ENCODE results near the gene ANKRD66. TPM values are rescaled to one million over a fixed set of nuclear protein-coding genes. Genes with fewer than 3 reads are reported as not detected.
A peak's percentile ranks its signal among the peaks of the same experiment; 100 is the strongest.
"Not testable (repeated sequence)": the region's sequence is repeated elsewhere in the genome, so short reads cannot be mapped to it uniquely, and the experiment has no call there.

The ANKRD66 gene
- under 1 TPM in 1 of 4 donors, not detected in 3; 0.11 TPM for polyA plus RNA-seq (ENCODE audit: insufficient read length in 4 of 4)

DNA sequence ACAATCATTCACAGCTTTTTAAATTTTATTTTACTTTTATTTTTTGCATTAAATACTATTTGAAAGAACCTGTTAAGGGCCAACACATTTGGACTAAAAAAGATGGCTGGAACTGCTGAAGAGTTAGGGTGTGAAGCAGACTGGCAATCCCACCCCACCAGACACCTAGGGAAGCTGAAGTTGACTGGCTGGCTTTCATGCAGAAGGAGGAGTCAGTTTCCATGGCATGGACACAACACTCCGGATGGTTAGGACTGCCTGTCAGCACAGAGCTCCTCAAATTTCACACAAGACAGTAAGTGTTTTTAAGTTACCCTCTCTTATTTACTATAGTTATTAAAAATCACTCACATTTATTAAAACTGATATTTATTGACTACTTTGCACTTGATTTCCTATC, at the start of gene ANKRD66:
Gene ANKRD66 (plus strand): TSS at position 238 of the 400 bp plus-strand sequence. CDS start 5,016 bp downstream, outside the sequence.
- no peak for DNase-seq (ENCODE audit: low read depth in 4 of 4, low spot score in 3 of 4)

DNA sequence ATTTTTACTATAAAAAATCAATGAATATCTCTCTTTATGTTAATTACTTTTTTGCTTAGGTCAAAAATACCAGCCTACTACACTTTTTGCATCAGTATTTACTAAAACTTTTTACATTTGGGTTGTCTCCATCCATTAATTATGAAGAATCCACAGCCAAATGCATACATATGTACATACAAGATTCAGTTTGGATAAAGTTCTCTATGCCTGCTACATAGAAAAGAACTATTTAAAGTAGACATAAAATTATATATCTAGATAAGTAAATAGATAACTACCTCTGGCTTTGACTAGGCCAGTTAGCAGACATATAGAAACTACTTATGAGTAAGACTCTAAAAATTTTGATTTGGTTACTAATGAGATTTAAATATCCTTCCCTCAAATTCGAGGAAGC, 46.8 kb upstream of the ANKRD66 start:
- DNase-seq (ENCODE audit: low read depth in 4 of 4, low spot score in 3 of 4): no peak

DNA sequence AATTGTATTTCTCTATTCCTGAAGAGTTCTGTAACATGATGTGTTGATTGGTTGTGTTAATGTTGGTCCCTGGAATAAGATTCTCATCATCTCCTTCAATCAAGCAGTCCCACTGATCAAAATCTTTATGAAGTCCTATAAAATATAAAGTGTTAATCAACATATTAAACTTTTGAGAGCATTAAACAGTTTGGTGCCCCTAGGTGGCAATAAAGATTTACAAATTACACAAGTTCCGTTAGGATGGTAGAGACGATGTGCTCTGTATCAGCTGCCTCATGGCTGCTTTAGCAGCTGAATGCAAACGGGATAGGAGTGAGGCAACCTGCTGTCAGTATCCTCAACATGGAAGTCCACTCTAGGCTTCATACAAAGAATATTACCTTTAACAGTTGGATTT, 42.2 kb upstream of the ANKRD66 start:
- no peak for DNase-seq (ENCODE audit: low read depth in 4 of 4, low spot score in 3 of 4)

DNA sequence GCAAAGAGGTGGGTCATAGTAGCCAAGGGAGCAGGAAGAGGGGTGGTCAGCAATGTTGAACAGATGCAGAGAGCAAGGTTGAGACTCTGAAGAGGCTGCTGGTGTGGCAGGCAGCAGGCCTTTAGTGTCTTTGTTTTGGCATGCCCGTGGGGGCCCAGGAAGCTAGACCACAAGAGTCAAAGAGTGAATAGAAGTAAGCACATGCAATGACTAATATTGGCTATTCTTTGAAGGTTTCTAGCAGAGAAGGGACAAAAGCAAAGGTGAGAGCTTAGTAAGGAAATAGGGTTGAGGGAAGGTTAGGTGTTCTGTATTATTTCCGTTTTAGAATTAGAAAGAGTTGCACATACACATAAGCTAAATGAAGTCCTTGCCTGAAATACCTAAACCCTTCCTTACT, 40.3 kb upstream of the ANKRD66 start:
- DNase-seq (ENCODE audit: low read depth in 4 of 4, low spot score in 3 of 4): no peak

DNA sequence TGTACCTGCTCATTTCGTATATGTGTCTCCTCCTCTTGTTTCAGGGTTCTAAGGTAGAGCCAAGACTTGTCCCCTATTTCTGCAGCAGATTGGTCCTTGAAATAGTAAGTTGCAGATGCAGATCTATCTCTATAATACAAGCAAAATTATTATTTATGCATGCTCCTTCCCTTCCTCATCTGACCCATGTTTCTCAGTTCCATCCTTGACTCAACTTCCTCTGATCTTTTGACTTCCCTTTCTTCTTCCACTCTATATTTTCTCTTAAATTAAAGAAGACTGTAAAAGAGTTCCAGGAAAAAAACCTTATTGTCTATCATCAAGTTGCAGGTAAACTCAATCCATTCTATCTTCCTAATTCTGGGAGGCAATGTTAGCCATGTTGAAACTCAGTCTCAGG, 35.2 kb upstream of the ANKRD66 start:
- DNase-seq (ENCODE audit: low read depth in 4 of 4, low spot score in 3 of 4): no peak

DNA sequence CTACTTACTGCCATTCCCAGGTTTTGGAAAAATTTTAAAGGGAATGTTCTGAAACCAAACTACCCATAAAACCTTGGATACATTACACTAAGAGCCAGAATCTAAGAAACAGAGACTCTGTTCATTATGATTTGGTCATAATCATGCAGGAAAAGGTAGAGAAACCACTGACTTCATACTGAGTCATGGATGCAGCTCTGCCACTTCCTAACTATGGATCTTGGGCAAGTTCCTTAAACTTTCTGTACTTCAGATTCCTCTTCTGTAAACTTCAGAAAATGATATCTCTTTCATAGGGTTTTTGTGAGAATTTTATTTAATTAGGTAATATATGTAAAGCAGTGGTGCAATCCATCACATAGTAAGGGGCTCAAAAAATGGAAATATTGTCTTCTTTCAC, 31.6 kb upstream of the ANKRD66 start:
- no peak for DNase-seq (ENCODE audit: low read depth in 4 of 4, low spot score in 3 of 4)

DNA sequence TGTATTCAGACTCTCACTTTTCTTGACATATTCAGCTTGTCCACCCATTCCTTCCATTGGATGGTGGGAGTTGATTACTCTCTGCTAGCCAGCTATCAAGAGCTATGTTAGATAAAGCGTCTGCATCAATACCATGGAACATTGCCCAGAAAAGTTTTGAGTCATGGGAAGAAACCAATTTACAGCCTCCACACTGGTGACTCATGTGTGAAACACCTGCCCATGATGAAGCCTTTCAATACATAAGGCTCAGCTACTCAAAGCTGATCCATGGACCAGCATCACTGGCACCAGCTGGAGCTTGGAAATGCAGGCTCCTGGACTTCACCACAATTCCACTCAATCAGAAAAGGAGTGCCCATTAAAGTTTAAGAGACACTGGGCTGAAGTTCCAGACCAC, 27.6 kb upstream of the ANKRD66 start:
- DNase-seq (ENCODE audit: low read depth in 4 of 4, low spot score in 3 of 4): no peak

DNA sequence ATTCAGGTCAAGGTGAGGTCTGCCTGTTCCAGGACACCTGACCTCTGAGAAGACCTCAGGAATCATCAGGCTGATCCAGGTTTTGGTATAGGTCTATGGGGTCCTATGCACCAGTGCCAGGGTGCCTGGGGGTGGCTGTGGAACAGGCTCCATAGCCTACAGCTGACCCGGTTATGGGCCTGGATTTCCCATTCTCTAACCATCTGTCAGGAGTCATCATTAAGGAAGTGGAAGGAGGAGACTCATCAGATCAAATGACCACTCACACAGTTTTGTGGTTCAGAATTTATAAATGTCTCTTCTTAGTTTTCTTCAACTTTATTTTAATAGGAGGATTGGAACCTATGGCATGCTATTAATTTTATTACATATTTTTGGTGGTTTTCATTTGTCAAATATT, 26.3 kb upstream of the ANKRD66 start:
- DNase-seq (ENCODE audit: low read depth in 4 of 4, low spot score in 3 of 4): no peak

DNA sequence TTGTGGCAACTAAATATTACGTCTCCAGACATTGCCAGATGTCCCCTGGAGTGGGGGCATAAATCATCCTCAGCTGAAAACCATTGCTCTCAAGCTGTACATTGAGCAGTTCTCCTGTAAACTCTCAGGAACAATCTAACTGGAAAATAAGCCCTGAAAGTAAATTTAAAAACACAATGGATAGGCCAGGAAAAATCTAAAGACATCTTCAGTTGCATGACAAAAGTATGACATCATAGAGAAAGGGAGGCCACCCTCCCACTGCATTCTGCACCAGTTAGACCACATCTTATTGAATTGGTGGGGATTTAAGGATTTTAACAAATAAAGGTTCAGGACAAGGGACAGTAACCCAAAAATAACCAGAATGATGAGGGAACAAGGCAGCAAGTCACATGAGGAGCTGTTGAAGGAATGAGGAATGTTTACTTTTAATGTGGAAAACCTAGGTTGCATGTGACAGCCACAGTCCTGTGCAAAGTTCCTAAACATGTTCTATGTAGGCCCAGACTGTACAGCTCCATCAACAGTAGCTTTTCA, 16.9 kb upstream of the ANKRD66 start:
- DNase-seq (ENCODE audit: low read depth in 4 of 4, low spot score in 3 of 4): no peak

DNA sequence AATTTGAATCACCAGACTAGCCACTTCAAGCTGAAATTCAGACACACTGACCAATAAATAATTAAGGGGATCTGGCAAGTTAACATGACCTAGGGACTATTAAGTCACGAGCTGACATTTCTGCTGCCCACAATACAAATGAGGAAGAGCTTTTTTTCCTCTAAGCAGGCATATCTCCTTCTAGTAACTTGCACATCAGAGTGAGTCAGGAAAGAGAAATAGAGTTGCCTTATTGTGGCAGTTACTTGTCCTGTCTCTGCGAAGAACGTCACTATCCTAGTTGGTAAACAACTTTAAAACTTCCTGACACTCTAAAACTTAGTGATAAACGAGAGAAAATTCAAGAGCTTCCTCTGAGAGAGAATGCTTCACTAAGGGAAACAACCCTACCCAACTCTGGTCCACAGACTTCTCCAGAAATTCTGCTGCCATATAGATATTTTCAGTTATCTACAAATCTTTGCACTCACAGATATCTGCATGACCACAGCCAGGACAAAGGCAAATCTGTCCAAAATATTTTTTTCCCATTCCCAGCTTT, 15.7 kb upstream of the ANKRD66 start:
- no peak for DNase-seq (ENCODE audit: low read depth in 4 of 4, low spot score in 3 of 4)

DNA sequence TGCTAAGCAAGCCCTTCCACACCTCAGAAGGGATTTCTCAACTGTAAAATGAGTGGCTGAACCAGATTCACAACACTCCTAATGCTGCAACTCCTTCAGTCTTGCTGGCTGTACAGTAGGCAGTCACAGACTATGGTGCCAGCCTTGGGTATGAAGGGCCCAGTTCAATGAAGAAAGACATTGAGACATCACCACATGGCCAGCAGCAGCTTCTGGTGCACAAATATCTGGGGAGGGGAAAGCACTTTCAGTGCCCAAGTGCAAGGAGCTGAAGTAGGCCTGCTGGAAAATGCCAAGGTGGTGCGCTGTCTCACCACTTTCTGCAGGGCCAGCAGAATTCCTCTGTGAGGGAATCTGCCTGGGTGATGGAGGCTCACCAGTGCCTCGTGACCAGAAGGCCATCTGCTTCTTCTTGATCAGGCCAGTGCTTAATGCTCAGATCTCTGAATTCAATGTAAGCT, 13.4 kb upstream of the ANKRD66 start:
- DNase-seq (ENCODE audit: low read depth in 4 of 4, low spot score in 3 of 4): no peak

DNA sequence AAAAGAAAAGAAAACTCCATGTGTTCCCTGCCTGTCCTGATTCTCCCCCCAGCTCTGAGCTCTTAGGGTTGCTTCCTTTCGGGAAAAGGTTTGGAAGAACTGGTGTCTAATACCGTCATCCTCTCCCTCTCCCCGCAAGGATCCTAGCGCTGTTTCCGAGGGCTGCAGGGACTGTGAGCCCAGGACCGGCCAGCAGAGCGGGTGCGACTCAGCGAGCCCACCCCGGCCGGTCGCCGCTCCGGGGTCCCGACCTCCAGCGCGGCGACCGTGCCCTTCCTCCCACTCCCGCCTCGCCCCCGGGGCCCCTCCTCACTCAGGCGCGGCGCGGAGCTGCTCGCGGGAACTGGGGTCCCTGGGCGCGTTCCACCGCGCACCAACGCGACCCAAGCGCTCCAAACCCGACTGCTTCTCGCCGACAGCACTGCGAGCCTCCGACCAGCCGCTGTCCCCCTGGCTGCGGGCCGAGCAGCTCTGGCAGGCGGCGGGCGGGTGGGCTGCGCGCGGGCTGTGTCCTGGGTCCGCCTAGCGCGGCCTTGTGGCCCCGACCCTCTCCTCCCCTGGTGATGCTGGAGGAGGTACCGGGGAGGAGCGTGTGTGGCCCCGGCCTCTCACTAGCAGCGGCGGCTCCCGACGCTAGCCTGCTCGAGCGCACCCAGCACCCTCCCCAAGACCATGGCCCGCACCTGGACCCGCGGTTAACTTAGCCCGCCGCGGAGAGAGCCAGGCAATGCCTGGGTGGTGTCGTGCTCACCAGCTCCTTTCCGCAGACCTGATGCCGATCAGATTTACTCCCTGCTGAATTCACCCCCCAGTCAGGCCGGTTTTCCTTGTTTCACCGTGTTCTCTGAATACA, 11.6 kb upstream of the ANKRD66 start, which contains the start of gene PLA2G7:
Gene PLA2G7 (minus strand): TSS at position 509 of the 853 bp plus-strand sequence. CDS start 12,484 bp downstream, outside the sequence.
- peak in 2 of 4 donors; percentile 18 to 36 for DNase-seq (ENCODE audit: low read depth in 4 of 4, low spot score in 3 of 4)

DNA sequence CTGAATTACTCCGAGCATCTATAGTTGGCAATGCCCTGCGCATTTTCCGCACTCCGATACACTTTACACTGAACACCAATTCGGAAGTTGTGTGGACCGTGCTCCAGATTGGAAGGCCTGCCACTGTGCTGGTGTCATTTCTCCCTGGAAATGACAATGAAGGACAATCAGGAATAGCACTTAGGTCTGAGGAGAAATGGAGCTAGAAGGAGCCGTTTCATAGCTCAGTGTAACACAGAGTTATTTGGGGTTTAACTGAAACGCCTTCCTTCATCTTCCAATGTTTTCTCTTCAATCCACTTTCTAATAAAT, 11.1 kb upstream of the ANKRD66 start:
- no peak for DNase-seq (ENCODE audit: low read depth in 4 of 4, low spot score in 3 of 4)

DNA sequence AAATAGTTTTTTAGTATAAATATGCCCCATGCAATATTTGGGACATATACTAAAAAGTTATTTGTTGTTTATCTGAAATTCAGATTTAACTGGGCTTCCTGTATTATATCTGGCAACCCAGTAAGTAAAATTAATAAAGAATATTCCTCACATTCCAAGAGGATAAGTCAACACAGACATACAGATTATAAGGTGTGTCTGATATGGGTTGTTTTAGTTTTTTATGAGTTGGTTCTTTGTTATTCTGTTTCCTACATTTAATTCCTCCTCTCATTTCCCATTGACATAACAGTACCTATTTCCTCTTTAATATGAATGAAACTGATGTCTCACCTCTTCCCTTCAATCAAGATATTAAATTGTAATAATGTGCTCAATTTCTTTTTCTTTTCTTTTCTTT, 9.8 kb upstream of the ANKRD66 start:
- DNase-seq (ENCODE audit: low read depth in 4 of 4, low spot score in 3 of 4): no peak

DNA sequence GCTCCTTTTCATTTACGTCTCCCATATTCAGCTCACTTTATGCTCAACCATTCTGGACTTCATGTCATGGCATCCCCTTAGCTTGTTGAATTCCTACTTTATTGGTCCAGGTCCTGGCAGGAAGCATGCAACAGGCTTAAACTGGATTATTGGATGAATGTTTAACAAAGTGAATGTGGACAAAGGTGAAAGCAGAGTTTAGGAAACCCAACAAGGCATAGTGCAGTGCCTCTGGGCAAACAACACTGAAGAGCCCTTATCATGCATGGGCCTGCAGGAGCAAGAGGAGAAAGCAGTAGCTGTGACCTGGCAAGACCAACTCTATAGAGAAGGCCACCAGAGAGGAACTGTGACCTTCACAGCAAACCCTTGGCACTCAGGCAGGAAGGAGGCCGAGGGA, 5.3 kb upstream of the ANKRD66 start:
- DNase-seq (ENCODE audit: low read depth in 4 of 4, low spot score in 3 of 4): no peak

DNA sequence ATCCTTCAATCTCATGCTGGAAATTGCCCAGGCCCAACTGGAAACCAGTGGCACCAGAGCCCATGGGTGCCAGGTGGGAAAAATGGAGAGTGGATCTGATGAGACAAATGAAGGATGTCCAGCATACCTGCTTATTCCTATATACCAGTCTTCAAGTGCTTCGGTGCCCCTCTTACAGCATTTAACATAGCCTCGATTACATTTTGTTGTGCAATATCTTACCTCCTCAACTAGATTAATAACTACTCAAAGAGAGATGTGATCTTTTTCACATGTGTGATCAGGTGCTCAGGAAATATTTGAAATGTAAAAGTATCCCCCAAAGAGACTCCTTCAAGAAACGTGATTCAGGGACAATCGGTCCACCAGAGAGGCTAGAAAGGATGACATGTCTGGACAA, 4.8 kb upstream of the ANKRD66 start:
- no peak for DNase-seq (ENCODE audit: low read depth in 4 of 4, low spot score in 3 of 4)

DNA sequence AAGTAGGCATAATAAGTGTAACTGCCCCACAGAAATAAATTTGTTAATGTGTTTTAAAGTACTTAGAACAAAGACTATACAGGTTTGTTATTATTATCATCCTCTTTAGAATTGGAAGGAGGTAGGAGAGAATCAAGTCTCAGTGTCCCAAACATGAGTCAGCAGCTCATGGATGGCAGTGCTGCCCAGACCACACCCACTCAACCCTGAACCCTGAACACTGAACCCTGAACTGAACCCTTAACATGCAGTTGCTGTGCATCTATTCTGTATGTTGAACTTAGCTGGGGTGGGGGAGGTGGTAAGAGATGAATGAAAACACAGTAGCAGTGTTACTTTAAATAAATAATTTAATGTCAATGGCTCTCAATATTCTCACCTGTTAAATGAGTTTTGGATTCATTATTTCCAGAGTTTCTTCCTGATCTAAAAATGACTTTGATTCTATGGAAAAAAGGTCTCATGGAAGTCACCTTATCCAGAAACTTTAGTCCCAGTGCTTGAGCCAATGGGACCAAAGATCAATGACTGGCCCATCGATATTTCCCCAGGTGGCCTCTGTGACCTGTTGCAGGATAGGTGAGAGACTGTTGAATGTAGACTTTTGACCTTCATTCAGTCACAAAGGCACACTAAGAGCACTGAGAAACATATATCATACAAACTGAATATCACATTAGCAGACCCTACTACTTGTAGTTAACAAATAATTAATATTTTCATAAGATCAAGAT, 3.1 kb upstream of the ANKRD66 start:
- no peak for DNase-seq (ENCODE audit: low read depth in 4 of 4, low spot score in 3 of 4)

DNA sequence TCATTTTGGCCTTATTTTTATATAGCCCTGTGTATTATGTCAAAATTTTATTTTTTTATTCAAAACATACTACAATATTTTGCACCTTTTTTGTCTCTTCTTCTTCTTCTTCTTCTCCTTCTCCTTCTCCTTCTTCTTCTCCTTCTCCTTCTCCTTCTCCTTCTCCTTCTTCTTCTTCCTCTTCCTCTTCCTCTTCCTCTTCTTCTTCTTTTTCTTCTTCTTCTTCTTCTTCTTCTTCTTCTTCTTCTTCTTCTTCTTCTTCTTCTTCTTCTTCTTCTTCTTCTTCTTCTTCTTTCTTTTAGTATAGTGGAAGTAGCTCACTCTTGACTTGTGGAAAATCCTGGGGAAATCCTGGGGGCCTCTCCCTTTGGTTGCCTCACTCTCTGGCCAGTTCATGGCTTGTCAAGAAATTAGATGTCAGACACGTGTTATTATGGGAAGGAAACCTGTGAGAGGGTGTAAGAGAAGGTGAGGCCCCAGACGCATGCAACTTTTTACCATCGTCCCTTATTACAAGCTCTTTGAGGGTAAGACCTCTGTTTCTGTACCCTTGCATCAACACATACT, 2.5 kb upstream of the ANKRD66 start:
- not testable (repeated sequence) for DNase-seq (ENCODE audit: low read depth in 4 of 4, low spot score in 3 of 4)

DNA sequence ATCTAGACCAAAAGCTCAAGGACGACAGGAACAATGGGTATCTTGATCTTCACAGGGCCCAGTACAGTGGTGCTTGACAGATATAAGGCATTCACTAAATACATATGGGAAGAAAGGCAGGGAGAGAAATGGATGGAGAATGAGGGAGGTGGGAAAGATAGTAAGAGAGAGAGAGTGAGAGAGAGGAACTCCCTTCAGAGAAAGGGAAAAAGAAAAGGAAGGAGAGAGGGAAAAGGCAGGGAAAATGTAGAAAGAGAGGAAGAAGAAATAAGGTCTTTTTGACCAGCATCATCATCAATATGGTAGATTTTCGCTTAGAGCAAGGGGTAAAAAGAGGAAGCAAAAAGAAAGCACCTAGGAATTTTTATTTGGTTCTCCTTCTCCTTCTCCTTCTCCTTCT, 760 bp upstream of the ANKRD66 start:
- no peak for DNase-seq (ENCODE audit: low read depth in 4 of 4, low spot score in 3 of 4)

DNA sequence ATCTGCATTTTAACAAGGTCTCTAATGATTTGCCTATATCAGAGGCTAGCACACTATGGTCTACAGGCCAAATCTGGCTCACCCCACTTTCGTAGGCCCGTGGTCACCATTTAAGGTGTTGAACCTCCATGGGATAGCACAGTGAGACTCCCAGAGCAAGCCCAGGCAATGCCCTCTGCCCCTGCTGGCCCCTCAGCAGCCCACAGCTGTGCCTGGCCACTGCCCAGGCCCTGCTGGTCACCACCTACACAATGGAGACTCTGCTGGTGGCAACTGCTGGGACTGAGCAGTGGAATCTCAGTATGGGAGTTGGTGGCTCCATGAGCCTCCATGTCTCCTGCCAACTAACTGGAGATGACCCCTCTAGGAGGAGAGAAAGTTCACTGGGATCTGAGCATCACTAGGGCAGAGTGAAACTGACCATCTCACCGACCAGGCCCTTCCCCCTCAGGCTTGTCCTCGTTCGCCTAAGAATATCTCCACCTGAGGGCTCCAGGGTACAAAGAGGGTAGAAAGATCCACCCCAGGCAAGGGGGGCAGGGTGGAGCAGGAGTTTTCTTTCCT, 2.3 kb downstream of the ANKRD66 start:
- DNase-seq (ENCODE audit: low read depth in 4 of 4, low spot score in 3 of 4): no peak

DNA sequence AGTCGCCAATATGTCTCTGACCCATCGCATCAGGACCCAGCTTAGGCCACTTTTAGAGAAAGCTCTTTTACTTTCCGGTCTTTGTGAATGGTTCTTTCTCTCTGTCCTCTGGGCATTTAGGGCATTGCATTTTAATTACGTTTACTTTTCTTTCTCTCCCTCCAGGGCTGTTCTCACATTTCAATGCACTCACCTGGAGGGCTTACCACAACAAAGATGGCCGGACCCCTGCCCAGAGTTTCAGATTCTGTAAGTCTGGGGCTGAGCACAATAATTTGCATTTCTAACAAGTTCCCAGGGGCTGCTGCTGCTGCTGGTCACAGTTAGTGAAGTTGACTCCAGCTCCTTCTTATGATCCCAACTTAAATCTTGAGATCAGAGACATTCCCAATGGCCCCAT, 3.0 kb downstream of the ANKRD66 start:
- DNase-seq (ENCODE audit: low read depth in 4 of 4, low spot score in 3 of 4): no peak
